Right lobe of liver (tissue), 6 donors: Measurements from ENCODE around the gene SLC66A3. TPM values are rescaled to one million over a fixed set of nuclear protein-coding genes. Genes with fewer than 3 reads are reported as not detected.
A peak's percentile ranks its signal among the peaks of the same experiment; 100 is the strongest.

Experiments
- ATAC-seq, 4 donors: fragments of 200-7000 bp; cut with Tn5 transposase; one replicate each; pipeline ENCODE4 v1.9.1; 2020; ENCODE audit warnings: mild to moderate bottlenecking in 4 of 4, moderate library complexity in 4 of 4
- DNase-seq, 3 donors: peaks; one replicate each; pipeline ENCODE4 v3.0.0-alpha.2; 2020
- H3K27ac ChIP-seq, 3 donors: fragments of 200-600 bp; one replicate each; pipeline ENCODE4 v1.8.0; 2022
- H3K27me3 ChIP-seq, 2 donors: fragments of 200-600 bp; one replicate each; pipeline ENCODE4 v1.8.0; 2022
- H3K36me3 ChIP-seq, 4 donors: fragments of 200-600 bp; sonication (generic) in 1 of 4; one replicate each; pipeline versions ENCODE4 v1.5.1 to v1.8.0; 2017 to 2022; ENCODE audit warnings: control low read depth in 1 of 4
- H3K4me1 ChIP-seq, 4 donors: fragments of 200-600 bp; sonication (generic) in 1 of 4; one replicate each; pipeline versions ENCODE4 v1.5.1 to v1.8.0; 2017 to 2022; ENCODE audit warnings: control low read depth in 1 of 4
- H3K4me3 ChIP-seq, 3 donors: fragments of 200-600 bp; one replicate each; pipeline ENCODE4 v1.8.0; 2022
- H3K9me3 ChIP-seq, 4 donors: fragments of 200-600 bp; sonication (generic) in 1 of 4; one replicate each; pipeline versions ENCODE4 v1.5.1 to v1.8.0; 2017 to 2022; ENCODE audit warnings: control low read depth in 1 of 4
- CTCF ChIP-seq, 4 donors: fragments of 200-600 bp in 3 of 4; fragments of 450-650 bp in 1 of 4; IDR thresholded peaks; one replicate each; pipeline versions ENCODE4 v1.5.1 to v1.8.0; 2016 to 2022; ENCODE audit warnings: antibody characterized with exemption in 4 of 4, mild to moderate bottlenecking in 2 of 4
- POLR2A ChIP-seq: fragments of 450-650 bp; IDR thresholded peaks from one replicate; pipeline ENCODE4 v1.6.1; 2017; ENCODE audit warnings: antibody characterized with exemption, mild to moderate bottlenecking
- WGBS: methylation state at CpG from one replicate; pipeline ENCODE4 v1.1.6; 2018; ENCODE audit warnings: low coverage, low lambda C conversion rate; ENCODE audit not compliant: insufficient coverage; ENCODE audit errors: missing lambda C conversion rate; 5-methylcytosine and 5-hydroxymethylcytosine counted together
- intact Hi-C, 2 donors: fragments of 100-400 bp; cut with DNase I; formaldehyde crosslinking; loops; one replicate each; pipeline versions ENCODE4 v1.11.2 to v1.14.1; 2022
- total RNA-seq, 6 experiments: library from RNA; depleted of rRNA in 2 of 6; stranded (reverse); fragments of >200 nt in 2 of 6; fragmentation: NEBNext Ultra II Directional in 3 of 6; extraction: Animal tissue kit (Norgen Biotek cat#: 25700) in 3 of 6; gene quantifications; one replicate each; pipeline versions ENCODE4 v1.1.0 to v1.2.4, GENCODE V29; 2016 to 2023
- donor health status: DM: no; HTN: yes; CAD: no.
- donor health status: DM: no; HTN: no; CAD: no.
- donor health status: DM: no; HTN: no; CAD: no.
- donor health status: DM: no; HTN: yes; CAD: no.
- donor health status: DM: no; HTN: yes; CAD: no.

The SLC66A3 gene
- total RNA-seq, 6 experiments from 2014 or later: 4.9 to 16.1 (median 8.8) TPM

- no peak for DNase-seq
- Histone ChIP-seq H3K9me3 (no peaks in the 10 kb centered on the region), H3K27ac (no peak overlapping the region), H3K4me1 (no peaks in the 10 kb centered on the region), H3K36me3 (no peaks in the 10 kb centered on the region), H3K4me3 (no peak overlapping the region), H3K27me3 (no peaks in the 10 kb centered on the region)
- 83% methylated on average over 2 of the region's 9 CpGs for WGBS
- no peak for TF ChIP-seq POLR2A
- no peak for TF ChIP-seq CTCF (IDR thresholded peaks at IDR 0.05)
- ATAC-seq: no peak
- intact Hi-C loops: no loop called here
Observed at GRCh38 chr2:11168488-11168887, 13.2 kb downstream of the SLC66A3 start.

DNA sequence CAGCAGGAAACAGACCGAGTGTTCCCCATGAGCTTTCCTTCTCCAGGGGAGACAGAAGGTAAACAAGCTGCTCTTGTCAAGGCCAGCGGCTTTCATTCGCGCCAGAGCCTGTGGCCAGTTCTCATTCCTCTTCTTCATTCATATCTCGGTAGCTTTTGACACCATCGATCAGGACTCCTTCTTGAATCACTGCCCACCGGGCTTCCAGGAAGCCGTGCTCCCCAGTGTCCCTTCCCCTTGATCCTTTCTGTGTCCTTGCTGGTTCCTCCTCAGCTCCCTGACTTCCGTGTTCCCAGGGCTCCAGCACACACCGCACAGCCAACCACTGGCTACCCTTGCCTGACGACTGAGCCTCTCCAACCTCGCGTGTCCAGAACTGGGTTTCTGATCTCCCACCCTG is 14.1 kb downstream of the SLC66A3 start:
- WGBS: 52% methylated on average over 11 of the region's 13 CpGs
- H3K4me1 ChIP-seq: no peaks in the 10 kb centered on the region

DNA sequence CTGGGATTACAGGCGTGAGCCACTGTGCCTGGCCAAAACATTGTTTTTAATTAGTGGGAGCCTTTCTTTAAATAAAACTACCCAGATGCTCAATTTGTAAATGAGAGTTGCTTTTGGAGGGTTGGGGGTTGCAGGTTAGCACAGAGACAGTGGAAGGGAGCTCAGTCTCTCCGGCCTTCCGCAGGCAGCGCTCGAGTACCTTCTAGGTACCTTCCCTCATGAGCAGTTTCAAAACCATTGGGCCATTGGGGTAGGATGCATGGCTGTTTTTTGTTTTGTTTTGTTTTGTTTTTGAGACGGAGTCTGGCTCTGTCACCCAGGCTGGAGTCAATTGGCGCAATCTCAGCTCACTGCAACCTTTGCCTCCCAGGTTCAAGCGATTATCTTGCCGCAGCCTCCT is 19.0 kb downstream of the SLC66A3 start:
- Histone ChIP-seq H3K4me1 (no peaks in the 10 kb centered on the region), H3K4me3 (no peak overlapping the region), H3K27ac (no peak overlapping the region), H3K36me3 (peaks cover 0 to under 1% (median 0%) of the 10 kb centered on the region in 4 donors), H3K27me3 (no peaks in the 10 kb centered on the region), H3K9me3 (no peaks in the 10 kb centered on the region)
- TF ChIP-seq POLR2A: no peak
- TF ChIP-seq CTCF (IDR thresholded peaks at IDR 0.05): no peak
- intact Hi-C loops: no loop called here
- no peak for DNase-seq
- WGBS: 78% methylated on average over 5 of the region's 9 CpGs
- no peak for ATAC-seq

More for the DNA sequence above, 14.1 kb downstream of the SLC66A3 start:
- Histone ChIP-seq H3K9me3 (no peaks in the 10 kb centered on the region), H3K27ac (no peak overlapping the region), H3K4me3 (no peak overlapping the region), H3K36me3 (no peaks in the 10 kb centered on the region), H3K27me3 (no peaks in the 10 kb centered on the region)
- intact Hi-C loops: no loop called here
- no peak for TF ChIP-seq POLR2A
- no peak for TF ChIP-seq CTCF (IDR thresholded peaks at IDR 0.05)
- DNase-seq: no peak
- peak; percentile 48 to 74 (median 62) for ATAC-seq

GRCh38 chr2:11175293-11175795 is 20.1 kb downstream of the SLC66A3 start:
- peaks cover 0 to 4% (median 0%) of the 10 kb centered on the region in 4 donors for H3K36me3 ChIP-seq
- DNase-seq (no peak), ATAC-seq (peak; percentile 49 to 65 (median 56))
- TF ChIP-seq CTCF (IDR thresholded peaks at IDR 0.05) (no peak), POLR2A (no peak)
- H3K4me3 ChIP-seq: no peak overlapping the region
- no peak overlapping the region for H3K27ac ChIP-seq
- no peaks in the 10 kb centered on the region for H3K4me1 ChIP-seq
- H3K27me3 ChIP-seq: no peaks in the 10 kb centered on the region
- intact Hi-C loops: no loop called here
- no peaks in the 10 kb centered on the region for H3K9me3 ChIP-seq
- WGBS: 45% methylated on average over 6 of the region's 6 CpGs
